ENCODE results near the gene CCL27.
"Not testable (repeated sequence)": the region's sequence is repeated elsewhere in the genome, so short reads cannot be mapped to it uniquely, and the experiment has no call there.

The CCL27 gene

GRCh38 chr9:34648673-34649072, 13.8 kb downstream of the CCL27 start:
- no peak for DNase-seq

- no peak for DNase-seq
Observed at GRCh38 chr9:34647651-34648050, 14.8 kb downstream of the CCL27 start.

GRCh38 chr9:34647084-34647403, 15.4 kb downstream of the CCL27 start:
- no peak for DNase-seq

GRCh38 chr9:34646211-34647083, 16.0 kb downstream of the CCL27 start, which contains the start of gene GALT:
Gene GALT, plus strand, starts transcription at chr9:34646675. Its CDS starts 30 bp downstream, at chr9:34646705.
- peak; percentile 80 for DNase-seq

GRCh38 chr9:34644766-34645314, 17.6 kb downstream of the CCL27 start:
- DNase-seq: no peak

GRCh38 chr9:34642679-34643078, 19.8 kb downstream of the CCL27 start:
- no peak for DNase-seq

GRCh38 chr9:34639322-34639721, 23.1 kb downstream of the CCL27 start:
- not testable (repeated sequence) for DNase-seq

GRCh38 chr9:34638138-34638445, 24.4 kb downstream of the CCL27 start:
- no peak for DNase-seq

GRCh38 chr9:34637356-34638137, 24.9 kb downstream of the CCL27 start, which contains the start of gene SIGMAR1:
Gene SIGMAR1, minus strand, starts transcription at chr9:34637787. Its CDS starts 90 bp downstream, at chr9:34637697.
- peak; percentile 83 for DNase-seq

- no peak for DNase-seq
Observed at GRCh38 chr9:34636791-34637355, 25.6 kb downstream of the CCL27 start.

- DNase-seq: no peak
Observed at GRCh38 chr9:34635556-34635955, 26.9 kb downstream of the CCL27 start.

- DNase-seq: no peak
Observed at GRCh38 chr9:34634551-34635248, 27.8 kb downstream of the CCL27 start.

GRCh38 chr9:34633851-34634550, 28.5 kb downstream of the CCL27 start:
- DNase-seq: peak; percentile 49

GRCh38 chr9:34633166-34633565, 29.3 kb downstream of the CCL27 start:
- no peak for DNase-seq

GRCh38 chr9:34630402-34631154, 31.9 kb downstream of the CCL27 start:
- no peak for DNase-seq

- DNase-seq: no peak
Observed at GRCh38 chr9:34629491-34629808, 33.0 kb downstream of the CCL27 start.

GRCh38 chr9:34628656-34629490, 33.6 kb downstream of the CCL27 start, which contains the start of gene ARID3C:
Gene ARID3C, minus strand, starts transcription at chr9:34629066. Its CDS starts 1,052 bp downstream, at chr9:34628014.
- DNase-seq: peak; percentile 42

- no peak for DNase-seq
Observed at GRCh38 chr9:34627716-34628655, 34.5 kb downstream of the CCL27 start.

GRCh38 chr9:34625186-34625486, 37.3 kb downstream of the CCL27 start:
- DNase-seq: no peak

All from NCI-H526 treated with DMSO at 0.1 percent for 48 hours (cell line).